Panc1 (cell line): ENCODE measurements around the gene STAC3. TPM values are rescaled to one million over a fixed set of nuclear protein-coding genes. Genes with fewer than 3 reads are reported as not detected.

Source experiments
- ATAC-seq: fragments of 200-7000 bp; cut with Tn5 transposase; 2 replicates; pipeline ENCODE4 v1.9.1; 2020; ENCODE audit warnings: mild to moderate bottlenecking, moderate library complexity
- BruUV-seq: library from RNA; stranded (reverse); fragments of 400-500 nt; replicated peaks from 2 replicates; lab custom pipeline; 2021; lab: Mats Ljungman, UMichigan
- CTCF ChIA-PET: fragments of 300-600 bp; sonication (Branson Sonifier 250); formaldehyde crosslinking; loops from one replicate; lab custom pipeline; 2022; ENCODE audit warnings: antibody characterized with exemption; lab: Charles Lee
- POLR2A ChIA-PET: fragments of 300-600 bp; sonication (Branson Sonifier 250); formaldehyde crosslinking; loops from one replicate; lab custom pipeline; 2022; ENCODE audit warnings: antibody characterized with exemption; lab: Charles Lee
- DNase-seq: peaks from one replicate; pipeline ENCODE4 v3.0.0-alpha.2; 2010; ENCODE audit warnings: low read depth, low spot score
- H3K27ac ChIP-seq: 2 replicates; pipeline ENCODE4 v1.5.1; 2011; ENCODE audit warnings: mild to moderate bottlenecking, low read length, inconsistent platforms
- H3K27me3 ChIP-seq: fragments of 200-500 bp; sonication (Bioruptor generic); 2 replicates; pipeline ENCODE4 v1.6.0; 2014; ENCODE audit warnings: low read length, inconsistent platforms; ENCODE audit not compliant: control insufficient read depth, insufficient read depth
- H3K36me3 ChIP-seq: fragments of 200-500 bp; sonication (Bioruptor generic); 2 replicates; pipeline ENCODE4 v1.5.1; 2014; ENCODE audit warnings: inconsistent platforms, mild to moderate bottlenecking, low read length, moderate library complexity; ENCODE audit not compliant: control insufficient read depth, insufficient read depth
- H3K4me1 ChIP-seq: 2 replicates; pipeline ENCODE4 v1.5.1; 2011; ENCODE audit warnings: inconsistent platforms, mild to moderate bottlenecking, low read length, moderate library complexity; ENCODE audit not compliant: control insufficient read depth, insufficient read depth
- H3K4me3 ChIP-seq, 2 experiments: 2 replicates each; pipeline ENCODE4 v1.5.1; 2011 to 2012; ENCODE audit warnings: low read depth in 2 of 2, low read length in 2 of 2, mild to moderate bottlenecking in 2 of 2, inconsistent platforms in 1 of 2, moderate library complexity in 1 of 2
- H3K9me3 ChIP-seq: fragments of 200-500 bp; sonication (Bioruptor generic); 2 replicates; pipeline ENCODE4 v1.5.1; 2014; ENCODE audit warnings: low read depth, mild to moderate bottlenecking, inconsistent platforms, low read length, moderate library complexity; ENCODE audit not compliant: control insufficient read depth, insufficient read depth
- CTCF ChIP-seq: fragments of 450-650 bp; IDR thresholded peaks from 2 replicates; pipeline ENCODE4 v1.5.1; 2017; ENCODE audit warnings: mild to moderate bottlenecking
- POLR2AphosphoS5 ChIP-seq: IDR thresholded peaks from 2 replicates; pipeline ENCODE4 v1.6.1; 2012; ENCODE audit warnings: mild to moderate bottlenecking, low read depth, low read length, moderate library complexity
- REST ChIP-seq, 2 experiments: IDR thresholded peaks; 2 replicates each; pipeline ENCODE4 v1.6.1; 2011 to 2012; ENCODE audit warnings: low read depth in 2 of 2, control low read depth in 1 of 2, low read length in 1 of 2, mild to moderate bottlenecking in 1 of 2, moderate library complexity in 1 of 2; ENCODE audit not compliant: insufficient read depth in 1 of 2
- SIN3A ChIP-seq: IDR thresholded peaks from 2 replicates; pipeline ENCODE4 v1.6.1; 2012; ENCODE audit warnings: low read depth, mild to moderate bottlenecking, low read length, moderate library complexity, borderline replicate concordance; ENCODE audit not compliant: insufficient read depth
- TCF7L2 ChIP-seq: IDR thresholded peaks from 2 replicates; pipeline ENCODE4 v1.6.1; 2011; ENCODE audit warnings: mild to moderate bottlenecking, low read depth, low read length, inconsistent platforms
- in situ Hi-C: cut with HindIII; loops from 2 replicates; pipeline ENCODE4 v1.10.0; 2016; ENCODE audit warnings: low sequenced_read_pairs, low pct_unique_long_range_greater_than_20kb
- intact Hi-C: fragments of 100-400 bp; cut with micrococcal nuclease; formaldehyde crosslinking; loops from one replicate; pipeline ENCODE4 v1.10.0; 2022; ENCODE audit not compliant: unreplicated experiment
- total RNA-seq: library from RNA; stranded (reverse); gene quantifications from one replicate; pipeline ENCODE4 v1.2.1, GENCODE V29; 2021; ENCODE audit not compliant: unreplicated experiment

The STAC3 gene
- total RNA-seq, 1 experiment from 2014 or later, result 0.87 TPM

GRCh38 chr12:57195186-57195585 is 55.8 kb downstream of the STAC3 start:
- ATAC-seq (no peak), DNase-seq (no peak)
- Histone ChIP-seq H3K27me3 (no peaks in the 10 kb centered on the region), H3K9me3 (no peaks in the 10 kb centered on the region), H3K27ac (no peak overlapping the region), H3K36me3 (no peaks in the 10 kb centered on the region), H3K4me3 (no peak overlapping the region), H3K4me1 (no peaks in the 10 kb centered on the region)
- ChIA-PET CTCF (no interaction called here), POLR2A (no interaction called here)
- no peak for TF ChIP-seq REST (IDR thresholded peaks at IDR 0.05; ENCODE audit: insufficient read depth in 1 of 2, low read depth in 2 of 2, low read length in 1 of 2)
- TF ChIP-seq TCF7L2, result no peak
- TF ChIP-seq POLR2AphosphoS5, result no peak
- TF ChIP-seq SIN3A, result no peak
- TF ChIP-seq CTCF, result no peak
- in situ Hi-C loops (no loop called here), intact Hi-C loops (no loop called here)
- BruUV-seq, result no TSS peak

- ChIA-PET POLR2A (no interaction called here), CTCF (no interaction called here)
- H3K9me3 ChIP-seq, result no peaks in the 10 kb centered on the region
- H3K4me3 ChIP-seq, result no peak overlapping the region
- TF ChIP-seq CTCF (no peak), REST (IDR thresholded peaks at IDR 0.05; ENCODE audit: insufficient read depth in 1 of 2, low read depth in 2 of 2, low read length in 1 of 2) (no peak), SIN3A (no peak), POLR2AphosphoS5 (no peak), TCF7L2 (no peak)
- H3K36me3 ChIP-seq, result no peaks in the 10 kb centered on the region
- no peaks in the 10 kb centered on the region for H3K27me3 ChIP-seq
- ATAC-seq, result no peak
- in situ Hi-C loops (no loop called here), intact Hi-C loops (no loop called here)
- H3K27ac ChIP-seq, result no peak overlapping the region
- no peak for DNase-seq
- H3K4me1 ChIP-seq, result no peaks in the 10 kb centered on the region
- no TSS peak for BruUV-seq
These were observed 56.7 kb downstream of the STAC3 start for GRCh38 chr12:57194253-57194652.
